HG03139 (cell line): ENCODE measurements around the gene SVIL.
"Not testable (repeated sequence)": the region's sequence is repeated elsewhere in the genome, so short reads cannot be mapped to it uniquely, and the experiment has no call there.

Source experiments
- ATAC-seq: cut with Tn5 transposase; IDR thresholded peaks from one replicate; pipeline ENCODE4 v1.9.1; 2021; ENCODE audit not compliant: unreplicated experiment

The SVIL gene

GRCh38 chr10:29622382-29622922 lies 12.3 kb downstream of the SVIL start:
- ATAC-seq: no peak

GRCh38 chr10:29621161-29621560 lies 13.6 kb downstream of the SVIL start:
- ATAC-seq: no peak

GRCh38 chr10:29620112-29620690 lies 14.6 kb downstream of the SVIL start:
- ATAC-seq: no peak

- no peak for ATAC-seq
Observed at GRCh38 chr10:29619241-29619669, 15.5 kb downstream of the SVIL start.

GRCh38 chr10:29618341-29619171 lies 16.2 kb downstream of the SVIL start:
- no peak for ATAC-seq

- ATAC-seq: no peak
Observed at GRCh38 chr10:29617880-29618340, 16.9 kb downstream of the SVIL start.

GRCh38 chr10:29616542-29616941 lies 18.2 kb downstream of the SVIL start:
- ATAC-seq: no peak

GRCh38 chr10:29615195-29615594 lies 19.6 kb downstream of the SVIL start:
- no peak for ATAC-seq

GRCh38 chr10:29614289-29614688 lies 20.5 kb downstream of the SVIL start:
- ATAC-seq: not testable (repeated sequence)

- ATAC-seq: no peak
Observed at GRCh38 chr10:29613791-29614190, 21.0 kb downstream of the SVIL start.

- no peak for ATAC-seq
Observed at GRCh38 chr10:29613196-29613595, 21.6 kb downstream of the SVIL start.

GRCh38 chr10:29612657-29613056 lies 22.1 kb downstream of the SVIL start:
- no peak for ATAC-seq

GRCh38 chr10:29611781-29612381 lies 22.9 kb downstream of the SVIL start:
- no peak for ATAC-seq

- no peak for ATAC-seq
Observed at GRCh38 chr10:29610876-29611647, 23.7 kb downstream of the SVIL start.

GRCh38 chr10:29610331-29610730 lies 24.4 kb downstream of the SVIL start:
- not testable (repeated sequence) for ATAC-seq

- ATAC-seq: no peak
Observed at GRCh38 chr10:29609696-29610095, 25.1 kb downstream of the SVIL start.

- ATAC-seq: no peak
Observed at GRCh38 chr10:29608476-29609301, 26.1 kb downstream of the SVIL start.

GRCh38 chr10:29608062-29608461 lies 26.7 kb downstream of the SVIL start:
- ATAC-seq: no peak

GRCh38 chr10:29607576-29607975 lies 27.2 kb downstream of the SVIL start:
- no peak for ATAC-seq

GRCh38 chr10:29606693-29607092 lies 28.1 kb downstream of the SVIL start:
- not testable (repeated sequence) for ATAC-seq
